GM19438 (cell line): ENCODE data around the gene FAF2.

Experiments
- ATAC-seq: cut with Tn5 transposase; IDR thresholded peaks from one replicate; pipeline ENCODE4 v1.9.1; 2021; ENCODE audit warnings: low read depth; ENCODE audit not compliant: unreplicated experiment

The FAF2 gene

DNA sequence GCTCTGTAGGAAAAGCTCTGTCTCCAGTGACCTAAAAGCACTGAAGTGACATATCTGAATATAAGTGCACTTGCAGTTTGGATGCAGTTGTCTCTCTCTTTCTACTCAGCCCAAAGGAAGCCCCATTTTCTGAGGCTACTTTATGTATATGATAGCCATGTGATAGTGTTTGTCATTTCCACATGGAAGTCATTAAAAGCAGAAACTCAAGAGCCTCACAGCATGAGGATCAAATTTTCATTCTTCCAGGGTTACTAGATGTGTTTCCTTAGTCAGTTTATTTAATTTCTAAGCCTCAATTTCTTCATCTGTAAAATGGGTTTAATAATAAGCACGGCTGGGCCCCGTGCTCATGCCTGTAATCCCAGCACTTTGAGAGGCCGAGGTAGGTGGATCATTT lies 52.3 kb downstream of the FAF2 start:
- no peak for ATAC-seq

DNA sequence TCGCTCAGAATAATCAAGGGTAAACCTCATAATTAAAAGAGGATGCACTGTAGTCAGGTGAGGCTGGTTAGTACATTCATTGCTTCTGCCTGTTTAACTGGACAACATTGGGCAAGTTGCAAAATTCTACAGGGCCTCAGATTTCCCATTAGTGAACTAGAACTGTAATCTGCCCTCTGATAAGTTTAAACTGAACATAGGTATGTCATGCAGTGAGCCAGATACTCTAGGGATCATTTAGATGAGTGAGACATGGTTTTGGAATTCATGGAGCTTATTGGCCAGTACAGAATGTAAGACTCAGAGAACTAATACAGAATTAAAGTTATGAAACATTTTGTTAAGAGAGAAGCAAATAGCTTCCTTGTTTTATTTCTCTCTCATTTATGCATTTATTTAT lies 53.1 kb downstream of the FAF2 start:
- ATAC-seq = no peak

DNA sequence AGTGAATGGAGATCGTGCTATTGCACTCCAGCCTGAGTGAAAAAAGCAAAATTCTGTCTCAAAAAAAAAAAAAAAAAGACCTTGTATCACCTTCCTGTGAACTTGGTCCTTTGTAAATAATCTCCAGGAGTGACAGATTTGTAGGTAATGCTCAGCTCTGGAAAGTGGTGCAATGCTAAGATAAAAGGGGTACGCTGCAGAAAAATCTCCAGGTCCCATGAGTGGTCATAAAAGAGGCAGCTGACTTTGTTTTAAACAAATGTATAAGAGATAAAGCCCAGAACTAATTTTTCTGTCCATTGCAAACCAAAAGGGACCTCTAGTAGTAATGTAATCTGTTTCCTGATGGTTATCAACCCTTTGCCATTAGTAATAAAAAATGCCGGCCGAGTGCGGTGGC lies 55.3 kb downstream of the FAF2 start:
- ATAC-seq = no peak

DNA sequence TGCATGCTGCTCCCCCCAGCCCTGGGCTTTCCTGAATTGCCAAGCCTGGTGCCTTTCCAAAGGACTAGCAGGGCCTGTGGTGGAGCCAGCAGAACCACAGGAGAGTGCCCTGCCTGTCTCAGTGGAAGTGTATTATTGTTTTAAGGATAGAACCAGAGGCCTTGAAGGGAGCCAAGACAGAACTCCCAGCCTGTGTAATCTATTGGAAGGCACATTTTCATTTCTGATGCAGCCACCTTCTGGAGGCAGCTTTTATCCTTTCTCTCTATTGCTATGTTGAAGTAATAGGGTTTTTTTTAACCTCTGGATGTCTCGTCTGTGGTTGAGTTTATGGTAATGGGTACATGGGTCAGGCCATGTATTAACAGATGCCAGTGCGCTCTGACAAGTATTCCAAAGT lies 59.7 kb downstream of the FAF2 start:
- no peak for ATAC-seq

DNA sequence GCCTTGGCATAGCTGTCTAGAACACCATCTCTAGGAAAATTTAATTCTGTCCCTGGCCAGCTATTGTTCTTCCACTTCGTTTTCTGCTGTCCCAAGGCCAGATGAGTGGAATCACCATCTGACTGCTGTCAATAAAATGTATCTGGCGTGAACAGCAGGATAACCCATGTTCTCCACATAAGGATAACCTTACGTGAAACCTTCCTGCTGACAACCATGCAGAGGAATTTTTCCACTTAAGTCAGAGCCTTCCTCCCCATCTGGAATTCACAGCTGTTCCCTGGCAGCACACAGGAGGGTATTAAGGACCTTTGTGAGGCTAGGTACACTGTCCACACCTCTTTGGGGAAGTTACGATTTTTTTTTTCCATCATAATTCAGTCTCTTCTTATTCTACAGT lies 60.4 kb downstream of the FAF2 start:
- ATAC-seq = no peak

DNA sequence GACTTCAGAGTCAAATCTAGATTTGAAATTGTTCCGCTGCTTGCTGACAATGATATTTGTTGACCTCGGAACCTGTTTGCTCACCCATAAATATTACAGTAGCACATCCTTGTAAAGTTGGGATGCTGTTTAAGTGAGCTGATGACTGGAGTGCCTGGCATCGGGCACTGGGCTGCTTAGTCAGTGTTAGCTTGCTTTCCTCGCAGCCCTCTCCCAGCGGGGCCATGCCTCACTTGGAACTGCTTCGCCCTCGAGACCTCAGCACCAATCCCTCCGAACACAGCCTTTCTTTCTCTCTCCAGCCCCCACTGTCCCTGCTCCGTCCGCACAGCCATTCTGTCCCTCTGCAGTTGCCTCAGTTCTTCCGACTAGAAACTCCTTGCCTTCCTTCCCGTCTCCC lies 65.6 kb downstream of the FAF2 start:
- ATAC-seq = no peak

DNA sequence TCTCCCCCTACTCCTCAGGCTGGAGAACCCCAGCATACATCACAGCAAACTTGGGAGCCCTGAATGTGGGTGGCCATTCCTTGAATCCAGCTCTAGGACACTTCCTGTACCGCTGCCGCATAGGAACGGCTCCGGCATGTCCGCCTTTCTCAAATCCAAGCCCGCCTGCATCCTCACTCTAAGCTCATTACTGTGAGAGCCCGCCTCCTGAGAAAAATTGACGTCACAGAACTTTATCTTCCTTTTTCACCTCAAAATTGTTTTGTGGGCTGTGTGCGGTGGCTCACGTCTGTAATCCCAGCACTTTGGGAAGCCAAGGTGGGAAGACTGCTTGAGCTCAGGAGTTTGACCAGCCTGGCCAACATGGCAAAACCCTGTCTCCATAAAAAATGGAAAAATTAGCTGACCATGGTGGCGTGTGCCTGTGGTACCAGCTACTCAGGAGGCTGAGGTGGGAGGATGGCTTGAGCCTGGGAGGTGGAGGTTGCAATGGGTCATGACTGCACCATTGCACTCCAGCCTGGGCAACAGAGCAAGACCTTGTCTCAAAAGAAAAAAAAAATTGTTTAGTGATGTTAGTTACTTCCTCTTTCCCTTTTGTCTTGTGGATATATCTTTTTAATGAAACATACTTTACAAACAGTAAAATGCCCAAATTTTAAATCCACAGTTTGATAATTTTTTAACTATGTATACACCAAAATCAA lies 66.2 kb downstream of the FAF2 start:
- ATAC-seq = no peak

DNA sequence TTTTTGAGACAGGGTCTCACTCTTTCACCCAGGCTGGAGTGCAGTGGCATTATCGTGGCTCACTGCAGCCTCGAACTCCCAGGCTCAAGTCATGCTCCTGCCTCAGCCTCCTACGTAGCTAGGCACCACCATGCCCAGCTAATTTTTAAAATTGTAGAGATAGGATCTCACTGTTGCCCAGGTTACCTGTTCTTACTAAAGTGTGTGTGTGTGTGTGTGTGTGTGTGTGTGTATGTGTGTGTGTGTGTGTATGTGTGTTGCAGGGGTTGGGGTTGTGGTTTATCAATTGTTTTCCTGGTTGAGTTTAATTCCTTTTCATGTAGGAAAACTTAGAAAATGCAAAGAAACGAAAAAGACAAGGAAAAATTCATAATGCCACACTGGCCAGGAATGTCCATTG lies 67.2 kb downstream of the FAF2 start:
- ATAC-seq = no peak

DNA sequence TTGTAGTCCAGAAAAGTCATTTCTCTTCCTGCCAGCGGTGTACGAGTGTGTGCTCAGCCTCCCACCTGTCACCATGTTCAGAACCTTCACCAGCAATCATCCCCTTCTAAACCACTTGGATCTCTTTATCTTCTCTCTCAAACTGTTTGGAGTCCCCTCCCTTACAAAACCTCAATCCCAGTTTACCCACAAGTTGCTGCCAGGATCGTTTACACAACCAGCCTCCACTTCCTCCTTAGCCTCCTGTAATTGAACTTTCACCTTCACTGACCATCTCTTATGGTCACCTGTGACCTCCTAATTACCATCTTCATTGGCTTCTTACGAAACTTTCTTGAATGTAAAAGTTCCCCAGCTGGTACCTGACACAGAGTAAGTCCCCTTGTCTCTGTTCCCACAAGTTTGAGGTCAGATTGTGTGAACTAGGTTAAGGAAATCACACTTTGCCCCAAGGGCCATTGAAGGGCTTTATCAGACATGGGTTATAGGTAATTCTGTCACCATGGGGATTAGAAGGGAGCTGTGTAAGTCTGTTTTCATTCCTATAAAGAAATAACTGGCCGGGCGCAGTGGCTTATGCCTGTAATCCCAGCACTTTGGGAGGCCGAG lies 69.0 kb downstream of the FAF2 start:
- ATAC-seq = no peak

DNA sequence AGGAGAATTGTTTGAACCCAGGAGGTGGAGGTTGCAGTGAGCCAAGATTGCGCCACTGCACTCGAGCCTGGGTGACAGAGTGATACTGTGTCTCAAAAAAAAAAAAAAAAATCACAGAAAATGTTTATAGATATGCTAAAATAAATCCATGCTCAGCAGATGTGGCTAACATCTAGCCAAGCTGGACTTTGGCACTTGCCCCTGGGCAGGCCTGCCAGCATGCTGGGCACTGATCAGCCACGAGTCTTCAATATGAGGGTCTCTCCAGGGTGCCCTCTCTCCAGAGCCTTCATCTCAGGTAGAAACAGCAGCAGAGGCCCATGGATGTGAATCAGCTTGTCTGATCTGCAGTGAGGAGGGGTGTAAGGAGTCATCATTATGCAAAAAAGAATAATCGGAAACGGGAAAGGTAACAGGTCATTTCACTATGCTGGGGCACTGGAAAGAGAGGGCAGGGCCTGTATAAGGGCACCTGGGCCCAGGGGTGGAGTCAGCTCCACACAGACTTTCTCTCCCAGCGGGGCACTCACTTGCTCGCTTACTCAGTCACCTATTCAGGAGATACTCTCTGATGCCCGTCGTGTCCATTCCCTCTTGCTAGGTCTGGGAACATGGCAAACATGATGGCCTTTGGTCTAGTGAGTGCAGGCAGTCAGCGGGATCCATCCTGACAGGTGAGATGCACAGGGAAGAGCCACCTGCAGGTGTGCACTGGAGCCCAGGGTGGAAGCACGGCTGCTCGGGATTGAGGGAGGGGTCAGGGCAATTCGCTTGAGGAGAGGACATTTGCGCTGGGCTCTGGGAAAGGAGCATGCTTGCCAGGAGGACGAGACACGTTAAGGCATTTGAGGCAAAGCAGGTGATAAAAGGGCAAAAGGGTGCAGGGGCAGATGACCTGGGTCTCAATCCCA lies 71.9 kb downstream of the FAF2 start:
- no peak for ATAC-seq

DNA sequence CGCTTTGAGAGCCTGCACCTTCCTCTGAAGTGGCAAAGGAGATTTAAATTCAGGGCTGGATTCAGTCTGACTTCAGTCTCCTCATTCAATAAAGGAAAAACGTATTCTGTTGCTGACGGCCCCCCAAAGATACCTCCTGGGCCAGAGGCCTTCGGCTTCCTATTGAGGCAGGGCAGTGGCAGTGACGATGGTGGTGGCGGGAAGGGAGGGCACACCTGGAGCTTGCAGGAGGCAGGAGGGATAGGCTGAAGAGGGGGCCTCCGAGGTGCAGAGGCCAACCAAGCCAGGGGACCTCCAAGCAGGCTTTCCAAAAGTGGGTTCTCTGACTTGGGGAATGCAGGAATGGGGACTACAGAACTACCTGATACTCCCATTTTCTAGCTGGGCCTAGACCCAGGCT lies 73.1 kb downstream of the FAF2 start:
- ATAC-seq = no peak

DNA sequence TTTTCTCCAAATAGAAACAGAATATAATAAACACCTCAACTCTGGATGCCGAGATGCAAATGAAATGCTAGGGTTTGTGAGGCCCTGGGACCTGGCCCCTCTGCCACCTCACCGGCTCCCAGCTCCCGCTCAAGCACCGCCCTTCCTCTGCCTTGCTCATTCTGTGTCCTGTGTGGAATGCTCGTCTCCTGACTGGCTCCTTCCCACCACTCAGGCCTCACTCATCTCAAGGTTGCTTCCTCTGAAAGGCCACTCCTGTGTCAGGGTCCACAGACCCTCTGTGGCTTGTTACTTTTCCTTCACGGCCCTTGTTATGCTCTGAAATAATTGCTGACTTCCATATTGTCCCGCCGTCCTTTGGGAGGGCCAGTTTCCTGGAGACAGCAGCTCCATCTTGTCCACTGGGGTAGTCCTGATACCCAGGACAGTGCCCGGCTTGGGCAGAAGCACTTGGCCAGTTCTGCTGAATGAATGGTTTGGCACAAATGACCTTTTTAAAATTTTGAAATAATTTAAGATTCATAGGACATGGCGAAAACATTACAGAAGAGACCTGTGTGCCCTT lies 73.6 kb downstream of the FAF2 start:
- no peak for ATAC-seq

DNA sequence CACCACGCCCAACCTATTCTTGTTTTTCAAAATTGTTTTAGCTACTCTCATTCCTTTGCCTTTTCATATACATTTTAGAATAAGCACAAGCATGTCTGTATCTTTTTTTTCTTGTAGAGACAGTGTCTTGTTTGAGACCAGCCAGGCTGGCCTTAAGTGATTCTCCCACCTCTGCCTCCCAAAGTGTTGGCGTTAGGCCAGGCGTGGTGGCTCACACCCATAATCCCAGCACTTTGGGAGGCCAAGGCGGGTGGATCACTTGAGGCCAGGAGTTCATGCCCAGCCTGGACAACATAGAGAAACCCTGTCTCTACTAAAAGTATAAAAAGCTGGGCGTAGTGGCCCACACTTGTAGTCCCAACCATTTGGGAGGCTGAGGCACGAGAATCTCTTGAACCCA lies 76.0 kb downstream of the FAF2 start:
- no peak for ATAC-seq

DNA sequence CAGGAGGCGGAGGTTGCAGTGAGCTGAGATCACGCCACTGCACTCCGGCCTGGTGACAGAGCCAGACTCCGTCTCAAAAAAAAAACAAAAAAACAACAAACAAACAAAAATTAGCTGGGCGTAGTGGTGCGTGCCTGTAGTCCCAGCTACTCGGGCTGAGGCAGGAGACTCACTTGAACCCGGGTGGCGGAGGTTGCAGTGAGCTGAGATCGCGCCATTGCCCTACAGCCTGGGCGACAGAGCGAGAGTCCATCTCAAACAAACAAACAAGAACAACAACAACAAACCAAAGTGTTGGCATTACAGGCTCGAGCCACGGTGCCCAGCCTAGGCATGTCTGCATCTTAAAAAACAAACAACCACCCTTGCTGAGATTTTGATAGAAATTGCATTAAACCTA lies 76.8 kb downstream of the FAF2 start:
- ATAC-seq = no peak

DNA sequence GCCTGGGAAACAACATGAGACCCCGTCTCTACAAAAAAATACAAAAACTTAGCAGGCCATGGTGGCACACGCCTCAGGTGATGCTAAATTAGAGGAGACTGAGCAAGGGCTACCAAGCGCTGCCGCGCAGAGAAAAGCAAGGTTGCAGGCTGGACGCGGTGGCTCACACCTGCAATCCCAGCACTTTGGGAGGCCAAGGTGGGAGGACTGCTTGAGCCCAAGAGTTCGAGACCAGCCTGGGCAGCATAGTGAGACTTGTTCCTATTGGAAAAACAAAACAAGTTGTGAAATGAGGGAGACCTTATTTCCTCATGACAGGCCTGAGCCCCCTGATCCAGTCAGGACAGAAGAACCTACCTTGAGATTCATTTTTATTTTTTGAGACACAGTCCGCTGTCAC lies 77.5 kb downstream of the FAF2 start:
- ATAC-seq = no peak

DNA sequence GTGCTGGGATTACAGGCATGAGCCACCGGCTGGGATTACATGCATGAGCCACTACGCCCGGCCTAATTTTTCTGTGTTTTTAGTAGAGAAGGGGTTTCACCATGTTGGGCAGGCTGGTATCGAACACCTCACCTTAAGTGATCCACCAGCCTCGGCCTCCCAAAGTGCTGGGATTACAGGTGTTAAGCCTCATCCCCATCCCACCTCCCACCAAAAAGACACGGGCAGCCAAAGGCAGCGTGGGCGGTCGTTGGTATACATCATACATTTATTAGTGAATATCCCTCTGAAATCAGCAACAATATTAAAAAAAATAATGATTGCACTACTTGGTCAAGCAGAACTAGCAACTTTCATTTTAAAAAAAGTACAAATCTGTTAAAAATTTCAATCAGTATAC lies 78.3 kb downstream of the FAF2 start:
- no peak for ATAC-seq

DNA sequence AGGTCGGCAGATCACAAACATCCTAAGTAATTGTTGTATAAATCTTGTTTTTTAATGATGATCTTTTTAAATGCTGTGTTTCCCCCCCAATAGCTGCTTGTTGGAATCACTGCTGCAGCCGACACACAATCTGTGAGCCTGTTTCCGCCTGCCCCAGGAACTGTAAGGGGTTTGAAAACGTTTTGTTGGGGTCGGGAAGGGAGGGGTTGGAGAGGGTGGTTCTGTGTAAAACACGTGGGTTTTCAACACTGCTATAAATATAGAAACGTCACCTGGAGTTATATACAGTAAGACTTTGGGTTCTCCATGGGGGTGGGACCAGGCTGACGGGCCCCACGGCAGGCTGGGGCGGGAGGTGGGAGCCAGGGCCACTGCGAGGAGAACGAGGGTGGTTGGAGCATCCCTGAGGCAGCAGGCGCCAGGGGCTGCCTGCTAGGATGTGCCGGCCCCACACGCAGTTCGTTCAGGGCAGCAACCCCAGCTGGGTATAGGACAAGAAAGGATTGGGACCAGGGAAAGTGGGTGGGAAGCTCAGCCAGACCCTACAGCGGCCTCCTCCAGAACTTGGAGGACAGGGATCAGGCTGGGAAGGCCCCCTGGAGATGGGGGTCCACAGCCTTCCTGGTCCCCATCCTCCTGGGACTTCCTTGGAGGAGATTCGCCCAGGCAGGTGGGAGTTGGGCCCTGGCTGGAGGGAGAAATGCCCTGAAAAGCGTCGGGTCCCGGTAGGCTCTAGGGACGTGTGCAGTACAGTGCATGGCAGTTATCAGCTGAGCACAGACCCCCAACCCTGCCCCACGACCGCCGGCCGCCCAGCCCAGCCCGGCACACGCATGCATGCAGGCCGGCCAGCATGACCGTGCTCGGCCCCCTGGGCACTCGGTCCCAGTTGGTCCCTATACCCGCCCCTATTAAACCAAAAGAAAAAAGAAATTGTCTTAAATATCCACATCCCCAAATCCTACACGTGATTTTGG lies 79.3 kb downstream of the FAF2 start:
- ATAC-seq = no peak

DNA sequence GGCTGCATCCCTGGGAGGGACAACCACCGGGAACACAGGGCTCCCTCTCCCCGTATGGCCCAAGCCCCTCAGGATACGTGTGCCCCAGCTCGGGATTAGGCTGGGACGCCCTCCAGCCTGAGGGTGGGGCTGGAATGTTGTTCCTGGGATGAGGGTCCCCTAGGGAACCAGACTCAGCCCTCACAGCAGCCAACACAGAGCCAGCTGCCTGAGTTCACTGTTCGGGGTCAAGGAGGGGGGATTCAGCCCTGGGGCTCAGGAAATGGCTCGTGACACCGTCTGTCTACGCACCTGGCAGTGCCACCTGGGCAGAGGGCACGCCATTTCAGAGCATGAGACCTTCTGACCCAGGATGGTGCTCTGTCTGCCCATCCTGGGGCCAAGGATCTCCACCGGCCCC lies 80.1 kb downstream of the FAF2 start:
- no peak for ATAC-seq

DNA sequence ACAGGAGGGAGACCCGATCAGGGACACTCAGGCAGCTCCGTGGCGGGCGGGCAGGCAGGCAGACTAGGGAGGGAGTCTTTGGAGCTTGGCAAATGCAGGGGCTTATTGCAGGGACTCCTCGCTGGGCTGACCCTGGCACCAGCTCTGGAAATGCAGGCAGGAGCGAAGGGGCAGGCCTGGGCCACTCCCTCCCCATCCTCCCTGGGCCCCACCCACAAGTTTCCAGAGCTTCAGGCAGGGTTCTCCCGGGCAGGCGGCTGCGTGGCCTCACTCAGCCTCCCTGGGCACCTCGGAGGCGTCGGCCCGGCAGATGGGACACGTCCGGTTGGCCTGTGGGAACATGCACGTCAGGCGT lies 80.6 kb downstream of the FAF2 start:
- ATAC-seq = no peak

DNA sequence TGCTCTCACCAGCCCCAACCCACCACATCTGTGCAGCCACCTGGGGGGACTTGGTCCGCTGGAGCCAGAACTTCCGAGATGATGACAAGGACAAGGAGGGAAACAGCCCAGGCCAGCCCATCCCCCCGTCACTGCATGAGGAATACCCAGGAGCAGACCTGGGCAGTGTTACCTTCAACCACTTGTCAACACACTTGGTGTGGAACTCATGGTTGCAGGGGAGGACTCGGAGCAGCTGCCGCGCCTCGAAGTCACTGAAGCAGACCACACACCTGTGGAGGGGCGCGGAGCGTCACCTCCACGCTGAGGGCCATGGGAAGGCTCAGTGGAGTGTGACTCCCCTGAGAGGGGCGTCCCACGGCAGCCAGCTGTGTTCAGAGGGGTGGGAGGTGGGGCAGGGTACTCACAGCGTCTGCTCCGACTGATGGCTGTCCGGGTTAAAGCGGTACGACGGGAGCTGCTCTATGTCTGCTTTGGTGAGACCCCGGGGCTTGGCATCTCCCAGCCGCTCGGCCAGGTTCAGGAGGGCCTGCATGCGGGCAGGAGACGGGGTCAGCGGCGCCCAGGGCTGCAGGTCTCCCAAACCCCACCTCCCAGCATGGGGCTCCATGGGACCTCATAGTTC lies 81.0 kb downstream of the FAF2 start:
- peak; percentile 23 for ATAC-seq
